ENCODE results near the gene CALML3.

DNA sequence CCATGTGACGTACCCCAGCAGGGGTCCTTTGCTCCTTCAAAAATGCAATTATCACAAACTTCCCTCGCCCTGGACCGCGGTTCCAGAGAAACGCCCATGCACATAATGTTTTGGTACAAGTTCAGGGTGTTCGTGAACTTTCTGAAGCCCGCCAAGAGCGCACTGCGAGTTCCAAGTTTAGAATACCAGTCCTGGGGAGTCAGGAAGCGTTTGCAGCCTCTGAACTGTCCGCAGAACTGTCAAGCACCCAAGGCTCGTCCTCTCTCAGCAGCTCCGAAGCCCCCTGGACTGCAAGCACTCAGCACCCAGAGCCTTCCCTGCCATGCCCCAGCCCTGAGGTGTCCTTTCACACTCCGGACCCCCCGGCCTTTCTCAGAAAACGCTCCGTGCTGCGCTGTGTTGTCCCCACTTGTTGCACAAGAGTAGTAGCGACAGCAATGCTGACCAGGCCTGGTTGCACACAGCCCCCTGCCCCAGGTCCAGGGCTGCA lies 30.3 kb downstream of the CALML3 start:
- TF ChIP-seq, protein P1, sequence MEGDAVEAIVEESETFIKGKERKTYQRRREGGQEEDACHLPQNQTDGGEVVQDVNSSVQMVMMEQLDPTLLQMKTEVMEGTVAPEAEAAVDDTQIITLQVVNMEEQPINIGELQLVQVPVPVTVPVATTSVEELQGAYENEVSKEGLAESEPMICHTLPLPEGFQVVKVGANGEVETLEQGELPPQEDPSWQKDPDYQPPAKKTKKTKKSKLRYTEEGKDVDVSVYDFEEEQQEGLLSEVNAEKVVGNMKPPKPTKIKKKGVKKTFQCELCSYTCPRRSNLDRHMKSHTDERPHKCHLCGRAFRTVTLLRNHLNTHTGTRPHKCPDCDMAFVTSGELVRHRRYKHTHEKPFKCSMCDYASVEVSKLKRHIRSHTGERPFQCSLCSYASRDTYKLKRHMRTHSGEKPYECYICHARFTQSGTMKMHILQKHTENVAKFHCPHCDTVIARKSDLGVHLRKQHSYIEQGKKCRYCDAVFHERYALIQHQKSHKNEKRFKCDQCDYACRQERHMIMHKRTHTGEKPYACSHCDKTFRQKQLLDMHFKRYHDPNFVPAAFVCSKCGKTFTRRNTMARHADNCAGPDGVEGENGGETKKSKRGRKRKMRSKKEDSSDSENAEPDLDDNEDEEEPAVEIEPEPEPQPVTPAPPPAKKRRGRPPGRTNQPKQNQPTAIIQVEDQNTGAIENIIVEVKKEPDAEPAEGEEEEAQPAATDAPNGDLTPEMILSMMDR (IDR thresholded peaks at IDR 0.05) = no peak
- TF ChIP-seq POLR2A (IDR thresholded peaks at IDR 0.05) = no peak
- no peak for TF ChIP-seq POLR2AphosphoS5 (IDR thresholded peaks at IDR 0.05)
- no peak for TF ChIP-seq EP300 (IDR thresholded peaks at IDR 0.05)
